DND-41 (cell line): Measurements from ENCODE around the gene PNPLA4.

Experiments used
- EZH2 ChIP-seq: IDR thresholded peaks from 3 replicates; pipeline ENCODE4 v1.6.1; 2012; ENCODE audit warnings: borderline replicate concordance, low read depth, mild to moderate bottlenecking, moderate library complexity, low read length, inconsistent platforms; ENCODE audit not compliant: severe bottlenecking
- TF ChIP-seq, protein P1 (sequence below): IDR thresholded peaks from 2 replicates; pipeline ENCODE4 v1.5.1; 2012; ENCODE audit warnings: borderline replicate concordance, low read length, moderate library complexity, mild to moderate bottlenecking; ENCODE audit not compliant: poor library complexity, severe bottlenecking; ENCODE audit errors: extremely low read depth

DNA sequence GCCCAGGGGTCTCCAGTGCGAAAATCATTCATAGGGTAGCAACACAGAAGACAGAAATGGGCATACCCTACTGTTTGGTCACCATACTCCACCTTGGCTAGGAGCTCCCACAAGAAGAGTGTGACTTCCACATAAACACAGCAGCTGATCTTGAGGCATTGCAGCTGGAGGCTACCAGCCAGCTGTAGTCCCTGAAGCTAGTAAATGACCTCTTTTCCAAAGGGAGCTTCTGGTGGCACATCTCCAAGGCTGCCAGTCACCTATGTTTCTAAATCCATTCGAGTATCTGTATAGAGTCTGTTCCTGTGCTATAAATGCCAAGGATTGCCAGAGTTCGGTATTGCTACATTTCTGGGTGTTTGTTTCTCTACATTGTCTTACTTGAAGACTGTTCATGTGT is 21.3 kb upstream of the PNPLA4 start:
- TF ChIP-seq, protein P1, sequence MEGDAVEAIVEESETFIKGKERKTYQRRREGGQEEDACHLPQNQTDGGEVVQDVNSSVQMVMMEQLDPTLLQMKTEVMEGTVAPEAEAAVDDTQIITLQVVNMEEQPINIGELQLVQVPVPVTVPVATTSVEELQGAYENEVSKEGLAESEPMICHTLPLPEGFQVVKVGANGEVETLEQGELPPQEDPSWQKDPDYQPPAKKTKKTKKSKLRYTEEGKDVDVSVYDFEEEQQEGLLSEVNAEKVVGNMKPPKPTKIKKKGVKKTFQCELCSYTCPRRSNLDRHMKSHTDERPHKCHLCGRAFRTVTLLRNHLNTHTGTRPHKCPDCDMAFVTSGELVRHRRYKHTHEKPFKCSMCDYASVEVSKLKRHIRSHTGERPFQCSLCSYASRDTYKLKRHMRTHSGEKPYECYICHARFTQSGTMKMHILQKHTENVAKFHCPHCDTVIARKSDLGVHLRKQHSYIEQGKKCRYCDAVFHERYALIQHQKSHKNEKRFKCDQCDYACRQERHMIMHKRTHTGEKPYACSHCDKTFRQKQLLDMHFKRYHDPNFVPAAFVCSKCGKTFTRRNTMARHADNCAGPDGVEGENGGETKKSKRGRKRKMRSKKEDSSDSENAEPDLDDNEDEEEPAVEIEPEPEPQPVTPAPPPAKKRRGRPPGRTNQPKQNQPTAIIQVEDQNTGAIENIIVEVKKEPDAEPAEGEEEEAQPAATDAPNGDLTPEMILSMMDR, result no peak
- TF ChIP-seq EZH2, result no peak
